ENCODE data around the gene SFRP5.

The SFRP5 gene

DNA sequence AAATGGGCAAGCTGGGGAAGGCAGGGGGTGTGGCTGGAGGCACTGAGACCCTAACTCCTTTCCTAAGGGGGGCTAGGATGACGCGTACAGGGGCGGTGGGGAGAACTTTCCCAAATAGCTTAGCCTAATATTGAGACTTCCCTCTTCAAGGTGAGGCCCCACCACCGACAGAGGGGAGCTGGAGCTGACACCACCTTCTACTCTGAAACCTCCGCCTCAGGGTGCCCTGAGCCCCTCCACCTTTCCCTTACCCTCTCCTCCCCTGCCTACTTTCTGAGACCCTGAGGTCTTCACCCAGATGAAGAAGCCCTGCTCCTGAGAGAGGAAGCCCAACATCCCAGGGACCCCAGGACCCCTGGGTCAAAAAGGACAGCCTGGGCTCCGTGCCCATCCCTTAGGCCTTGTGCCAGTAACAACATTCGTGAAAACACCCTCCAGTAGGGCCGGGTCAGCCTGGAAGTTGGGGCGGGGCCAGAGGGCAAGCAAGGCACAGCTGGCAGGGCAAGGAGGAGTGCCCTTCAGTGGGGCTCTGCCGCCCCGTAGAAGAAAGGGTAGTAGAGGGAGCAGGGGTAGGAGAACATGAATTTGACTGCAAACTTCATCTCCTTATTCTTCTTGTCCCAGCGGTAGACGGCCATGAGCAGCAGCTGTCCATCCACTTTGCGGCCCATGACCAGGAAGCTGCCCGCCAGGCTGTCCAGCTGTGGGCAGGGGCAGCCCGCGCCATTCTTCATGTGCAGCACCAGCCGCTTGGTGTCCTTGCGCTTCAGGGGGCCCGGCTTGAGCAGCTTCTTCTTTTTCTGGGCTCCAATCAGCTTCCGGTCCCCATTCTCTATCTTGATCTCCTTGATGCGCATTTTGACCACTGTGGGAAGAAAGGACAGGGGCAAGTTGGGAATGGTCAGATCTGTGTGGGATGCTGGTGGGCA lies 4.5 kb downstream of the SFRP5 start:
- in situ Hi-C loops (cut with MboI; ENCODE audit: low sequenced_read_pairs), result no loop called here

DNA sequence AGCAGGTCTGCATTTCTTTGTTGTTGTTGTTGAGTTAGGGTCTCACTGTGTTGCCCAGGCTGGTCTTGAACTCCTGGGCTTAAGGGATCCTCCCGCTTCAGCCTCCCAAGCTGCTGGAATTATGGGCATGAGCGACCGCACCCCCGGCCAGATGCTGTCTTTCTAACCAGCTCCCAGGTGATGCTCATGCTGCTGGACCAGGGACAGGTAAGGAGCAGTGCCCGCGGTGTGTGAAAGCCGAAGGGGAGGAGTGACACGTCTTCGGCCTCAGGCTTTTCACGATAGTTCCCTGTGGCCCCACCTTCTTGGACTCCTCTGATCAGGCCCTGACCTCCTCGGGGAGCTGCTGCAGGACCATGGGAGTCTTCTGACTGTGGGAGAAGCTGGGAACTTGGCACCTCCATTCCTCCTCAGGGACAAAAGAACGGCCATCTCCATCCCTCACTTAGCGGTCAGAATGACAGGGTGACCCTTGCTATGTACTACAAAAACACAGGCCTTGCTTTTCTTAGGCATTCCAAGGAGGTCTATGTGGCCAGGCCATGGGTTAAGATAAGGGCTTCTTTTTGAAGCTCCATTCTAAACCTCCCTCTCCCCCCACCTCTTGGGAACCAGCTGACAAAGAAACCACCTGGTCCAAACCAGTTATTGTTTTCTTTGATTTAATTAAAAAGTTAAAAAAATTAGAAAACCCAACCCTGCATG lies 5.5 kb downstream of the SFRP5 start:
- in situ Hi-C loops (cut with MboI; ENCODE audit: low sequenced_read_pairs), result no loop called here

DNA sequence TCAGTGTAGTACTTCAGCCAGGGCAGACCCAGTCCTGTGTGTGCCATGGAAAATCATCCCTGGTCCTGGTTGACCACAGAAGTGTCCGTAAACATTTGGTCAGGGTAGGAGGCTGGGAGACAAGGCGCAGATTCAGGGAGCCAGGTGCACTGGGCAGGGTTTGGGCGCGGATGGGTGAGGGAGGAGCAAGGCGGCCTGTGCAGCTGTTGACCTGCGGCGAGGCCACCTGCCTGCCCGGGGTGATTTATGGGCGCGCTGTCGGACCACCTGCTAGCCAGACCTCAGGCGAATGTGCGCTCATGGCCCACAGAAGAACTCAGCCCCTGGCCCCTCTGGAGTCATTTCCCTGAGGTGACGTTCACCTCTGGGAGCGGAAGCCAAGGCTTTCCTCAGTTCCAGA lies 6.6 kb downstream of the SFRP5 start:
- in situ Hi-C loops (cut with MboI; ENCODE audit: low sequenced_read_pairs), result no loop called here

DNA sequence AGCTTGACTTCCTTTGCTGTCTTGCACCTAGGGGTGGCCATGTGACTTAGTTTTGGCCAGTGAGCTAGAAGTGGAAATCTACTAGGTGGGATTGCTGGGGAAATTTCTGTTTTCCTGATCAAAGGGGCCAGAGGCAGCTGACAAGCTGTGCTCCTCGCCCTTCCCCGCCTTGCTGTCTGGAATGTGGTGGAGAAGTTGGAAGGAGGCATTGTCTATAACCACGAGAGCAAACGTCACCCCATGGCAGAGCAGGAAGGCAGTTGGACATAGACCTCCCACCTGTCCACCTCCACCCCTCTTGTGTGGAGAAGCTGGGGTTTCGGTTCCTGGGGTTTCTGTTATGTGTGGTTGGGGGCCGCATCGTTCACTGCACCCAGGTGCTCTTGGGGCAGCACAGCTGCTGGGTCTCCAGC lies 7.3 kb downstream of the SFRP5 start:
- in situ Hi-C loops (cut with MboI; ENCODE audit: low sequenced_read_pairs), result no loop called here

DNA sequence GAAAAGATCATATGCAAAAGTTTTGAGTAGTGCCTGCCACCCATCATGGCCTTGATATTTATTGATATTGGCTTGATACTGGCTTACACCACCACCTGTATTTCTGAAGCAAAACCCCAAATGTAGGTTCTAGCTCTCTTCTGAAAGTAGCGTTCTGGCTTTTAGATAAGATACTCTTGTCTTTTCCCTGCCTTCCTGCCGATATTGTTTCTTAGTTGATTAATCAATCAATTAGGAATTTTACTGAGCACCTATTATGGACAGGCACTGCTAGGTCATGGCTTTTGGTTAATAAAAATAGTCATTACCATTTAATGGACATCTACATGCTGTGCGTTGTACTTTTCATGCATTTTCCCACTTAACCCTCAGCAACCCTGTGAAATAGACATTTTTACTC lies 7.9 kb downstream of the SFRP5 start:
- in situ Hi-C loops (cut with MboI; ENCODE audit: low sequenced_read_pairs), result no loop called here

DNA sequence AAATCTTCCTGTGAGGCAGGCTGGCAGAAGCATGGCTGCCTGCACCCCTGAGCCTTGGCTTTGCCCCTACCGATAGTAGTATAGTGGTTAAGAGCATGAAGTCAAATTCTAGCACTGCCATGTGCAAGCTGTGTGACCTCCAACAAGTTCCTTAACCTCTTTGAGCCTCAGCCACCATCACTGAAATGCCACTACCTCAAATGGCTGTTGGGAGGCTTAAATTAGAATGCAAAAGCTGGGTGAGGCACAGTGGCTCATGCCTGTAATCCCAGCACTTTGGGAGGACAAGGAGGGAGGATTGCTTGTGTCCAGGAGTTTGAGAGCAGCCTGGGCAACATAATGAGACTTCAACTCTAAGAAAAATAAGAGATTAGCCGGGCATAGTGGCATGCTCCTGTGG lies 8.4 kb downstream of the SFRP5 start:
- in situ Hi-C loops (cut with MboI; ENCODE audit: low sequenced_read_pairs), result no loop called here

DNA sequence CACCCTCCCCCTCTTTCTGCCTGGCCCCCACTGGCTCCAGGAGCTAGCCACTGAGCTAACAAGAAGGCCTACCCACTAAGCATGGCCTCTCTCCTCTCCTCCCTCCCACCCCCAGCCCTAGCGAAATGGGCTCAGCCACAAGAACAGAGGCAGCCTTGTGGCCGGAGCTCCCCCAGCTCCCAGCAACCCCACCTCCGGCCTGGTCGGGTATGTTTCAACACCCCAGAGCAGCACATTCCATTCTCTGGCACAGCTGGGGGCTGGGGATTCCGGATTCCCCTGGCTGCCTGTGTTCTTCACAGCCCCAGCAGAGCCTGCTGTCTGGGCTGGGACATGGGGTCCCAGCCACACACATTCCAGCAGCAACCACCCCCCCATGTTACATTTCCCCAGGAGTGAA lies 9.0 kb downstream of the SFRP5 start:
- in situ Hi-C loops (cut with MboI; ENCODE audit: low sequenced_read_pairs), result no loop called here

DNA sequence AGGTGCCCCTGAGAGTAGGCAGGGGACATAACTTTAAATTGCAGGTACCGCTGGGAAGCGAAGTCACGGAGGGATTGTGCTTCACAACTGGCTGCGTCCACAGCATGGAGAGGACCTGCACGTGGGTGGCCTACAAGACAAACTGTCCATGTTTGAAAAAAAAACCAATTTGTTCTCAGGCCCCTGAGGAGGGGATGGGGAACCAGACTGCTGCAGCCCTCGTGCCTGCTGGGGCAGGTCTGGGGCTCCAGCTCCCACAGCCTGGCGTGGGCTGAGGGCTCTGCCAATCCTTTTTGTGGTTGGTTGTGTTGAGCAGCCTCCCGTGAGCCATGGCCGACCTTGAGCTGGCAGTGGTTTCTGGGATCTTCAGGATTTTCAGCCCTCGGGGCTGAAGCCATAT lies 9.7 kb downstream of the SFRP5 start:
- in situ Hi-C loops (cut with MboI; ENCODE audit: low sequenced_read_pairs), result no loop called here

DNA sequence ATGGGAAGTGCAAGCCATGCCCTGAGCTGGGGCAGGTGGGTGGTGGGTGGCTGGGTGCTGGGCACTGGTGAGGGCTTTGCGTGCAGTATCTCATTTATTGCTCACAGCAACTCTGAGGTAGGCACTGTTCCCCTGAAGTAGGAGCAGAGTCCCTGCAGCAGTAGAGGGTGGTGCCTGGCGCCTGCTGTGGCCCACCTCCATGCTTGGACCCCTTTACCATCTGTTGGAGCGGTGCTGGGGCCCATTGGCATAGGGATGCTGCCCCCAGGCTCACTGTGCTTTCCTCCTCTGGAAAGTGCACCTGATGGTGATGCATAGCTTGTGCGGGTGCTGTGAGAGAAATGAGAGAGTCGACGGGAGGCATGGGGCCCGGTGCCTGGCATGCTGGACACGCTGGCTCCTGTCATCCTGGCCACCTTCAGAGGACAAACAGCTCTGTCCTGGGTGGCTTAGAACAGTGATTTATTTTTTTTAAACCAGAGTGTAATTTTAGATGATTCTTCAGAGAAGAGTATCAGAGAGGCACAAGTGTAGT lies 10.4 kb downstream of the SFRP5 start:
- in situ Hi-C loops (cut with MboI; ENCODE audit: low sequenced_read_pairs), result no loop called here

DNA sequence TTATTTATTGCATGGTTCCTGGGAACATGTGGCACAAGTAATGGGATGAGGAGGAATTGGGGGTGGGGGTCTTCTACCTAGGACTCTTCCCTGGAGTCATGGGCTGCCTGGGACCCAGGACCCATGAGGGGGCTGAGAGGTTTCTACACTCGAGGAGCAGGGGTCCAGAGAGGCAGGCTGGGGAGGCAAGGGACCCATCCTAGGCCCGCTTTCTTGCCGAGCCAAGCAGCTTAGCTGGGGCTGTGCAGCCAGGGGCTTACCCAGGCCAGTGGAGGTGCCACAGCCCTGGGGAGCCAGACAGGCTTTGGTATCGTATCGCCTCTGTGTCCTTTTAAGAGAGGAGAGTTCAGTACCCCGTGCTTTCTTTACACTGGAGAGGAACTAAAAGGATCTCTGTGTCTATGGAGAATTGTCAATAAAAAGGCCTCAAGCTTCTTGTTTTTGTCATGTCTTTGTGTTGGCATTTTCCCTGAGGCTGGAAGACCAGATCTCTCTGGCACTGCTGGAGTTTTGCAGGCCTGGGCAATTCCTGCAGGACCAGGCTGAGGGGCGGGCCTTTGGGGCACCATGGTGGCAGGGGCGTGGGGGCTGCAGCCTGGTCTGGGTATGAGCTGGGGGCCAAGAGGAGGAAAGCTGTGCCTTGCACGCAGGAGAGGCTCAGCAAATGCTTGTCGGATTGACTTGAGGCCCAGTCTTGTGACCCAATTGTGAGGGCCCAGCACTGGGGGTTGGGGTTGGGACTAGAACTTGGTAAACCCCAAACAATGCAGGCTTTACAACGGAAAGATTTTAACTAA lies 11.1 kb downstream of the SFRP5 start:
- in situ Hi-C loops (cut with MboI; ENCODE audit: low sequenced_read_pairs), result no loop called here

DNA sequence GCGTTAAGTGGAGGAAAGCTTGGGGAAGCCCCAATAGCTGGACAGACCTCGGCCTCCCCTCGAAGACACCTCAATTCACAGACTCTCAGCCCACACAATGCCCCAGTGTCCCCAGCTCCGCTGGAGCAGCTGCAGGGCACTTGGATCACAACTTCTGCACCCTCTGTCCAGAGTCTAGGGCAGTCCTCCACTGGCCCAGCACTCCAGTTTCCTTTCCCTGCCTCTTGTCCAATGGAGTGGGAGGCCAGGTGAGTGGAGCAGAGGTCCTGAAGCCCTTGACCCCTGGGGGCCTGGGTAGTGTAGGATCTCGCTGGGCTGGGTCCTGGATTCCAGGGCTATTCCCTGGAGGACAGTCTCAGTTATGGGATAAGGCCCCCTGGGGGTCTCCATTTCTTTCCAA lies 11.9 kb downstream of the SFRP5 start:
- in situ Hi-C loops (cut with MboI; ENCODE audit: low sequenced_read_pairs), result no loop called here

DNA sequence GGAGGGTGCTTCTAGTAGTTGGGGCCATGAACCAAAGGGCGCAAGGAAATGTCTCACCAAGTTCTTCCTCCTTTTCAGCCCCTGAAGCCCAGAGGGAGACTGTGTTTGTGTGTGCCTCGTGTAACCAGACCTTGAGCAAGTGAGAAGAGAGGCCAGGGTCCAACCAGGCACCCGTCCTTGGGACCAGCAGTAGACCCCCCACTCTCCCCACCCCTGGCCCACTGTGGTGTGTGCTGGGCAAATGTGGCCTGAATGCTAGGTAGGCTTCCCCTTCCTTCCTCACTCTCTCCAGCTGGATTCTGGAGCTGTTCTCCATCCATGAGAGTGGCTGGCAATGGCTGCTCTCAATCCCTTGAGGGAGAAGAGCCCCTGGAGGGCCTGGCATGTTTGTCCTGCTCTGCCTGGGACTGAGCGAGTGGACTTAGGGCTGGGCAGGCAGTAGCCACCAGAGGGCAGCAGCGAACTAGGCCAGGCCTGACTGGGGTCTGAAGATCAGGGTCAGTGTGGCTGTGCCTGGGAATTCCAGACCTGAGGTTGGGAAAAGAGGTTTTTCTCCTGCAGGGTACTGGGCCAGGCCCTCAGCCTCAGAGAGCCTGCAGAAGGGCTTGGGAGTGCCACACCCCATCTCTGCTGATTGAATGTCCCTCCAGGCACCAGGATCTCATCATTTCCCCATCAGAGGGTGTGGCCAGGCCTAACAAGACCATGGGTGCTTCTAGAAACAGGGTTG lies 12.5 kb downstream of the SFRP5 start:
- in situ Hi-C loops (cut with MboI; ENCODE audit: low sequenced_read_pairs), result no loop called here

DNA sequence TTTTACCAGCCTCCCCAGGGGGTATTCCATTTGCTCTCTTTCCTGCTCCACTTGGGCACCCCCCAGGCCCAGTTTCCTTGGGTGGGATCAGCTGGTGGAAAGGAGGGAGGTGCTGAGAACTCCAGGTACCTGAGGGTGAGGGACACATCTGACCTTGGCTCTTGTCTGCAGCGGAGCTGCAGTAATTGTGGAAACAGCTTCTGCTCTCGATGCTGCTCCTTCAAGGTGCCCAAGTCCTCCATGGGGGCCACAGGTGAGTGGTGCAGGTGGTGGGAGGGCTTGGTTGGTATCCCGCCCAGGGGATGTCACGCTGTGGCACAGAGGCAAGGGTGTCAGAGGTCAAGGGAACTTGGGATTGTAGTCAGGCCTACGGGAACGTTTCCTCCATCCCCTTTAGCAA lies 14.3 kb downstream of the SFRP5 start:
- in situ Hi-C loops (cut with MboI; ENCODE audit: low sequenced_read_pairs), result no loop called here

DNA sequence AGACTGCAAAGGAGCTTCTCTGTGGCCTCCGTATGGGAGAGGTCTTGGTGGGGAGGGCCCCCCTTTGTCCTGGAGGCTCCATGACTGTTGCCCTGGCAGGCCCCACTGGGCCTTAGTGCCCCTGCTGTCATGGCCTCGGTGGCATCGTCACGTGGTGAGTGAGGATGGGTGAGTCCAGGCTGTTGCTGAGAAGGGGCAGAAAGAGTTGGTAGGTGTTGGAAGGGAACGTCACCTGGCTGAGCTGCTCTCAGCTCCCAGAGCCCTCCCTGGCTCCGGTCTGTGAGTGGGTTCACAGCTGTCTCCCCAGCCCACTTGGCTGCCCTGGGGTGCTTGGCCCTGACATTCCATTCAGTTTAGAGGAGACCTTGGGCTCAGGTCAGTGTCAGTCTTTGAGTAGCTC lies 16.1 kb downstream of the SFRP5 start:
- in situ Hi-C loops (cut with MboI; ENCODE audit: low sequenced_read_pairs), result no loop called here

DNA sequence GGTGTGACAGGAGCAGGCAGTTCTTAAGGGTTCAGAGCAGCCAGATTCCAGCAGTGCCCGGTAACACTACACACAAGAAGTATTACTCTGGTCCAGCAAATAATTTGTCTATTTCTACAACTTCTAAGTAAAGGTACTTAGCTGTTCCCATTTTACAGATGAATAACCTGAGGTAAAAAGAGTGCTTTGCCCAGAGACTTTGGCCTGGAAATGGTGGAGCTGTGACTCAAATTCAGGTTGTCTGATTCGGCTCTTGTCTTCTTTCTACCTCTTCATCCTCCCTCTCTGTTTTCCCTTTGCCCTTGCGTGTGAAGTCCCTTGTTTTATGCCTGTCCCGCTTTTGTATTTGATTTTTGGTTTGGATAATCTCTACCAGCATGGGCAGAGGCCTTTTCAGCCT lies 17.1 kb downstream of the SFRP5 start:
- in situ Hi-C loops (cut with MboI; ENCODE audit: low sequenced_read_pairs), result no loop called here

DNA sequence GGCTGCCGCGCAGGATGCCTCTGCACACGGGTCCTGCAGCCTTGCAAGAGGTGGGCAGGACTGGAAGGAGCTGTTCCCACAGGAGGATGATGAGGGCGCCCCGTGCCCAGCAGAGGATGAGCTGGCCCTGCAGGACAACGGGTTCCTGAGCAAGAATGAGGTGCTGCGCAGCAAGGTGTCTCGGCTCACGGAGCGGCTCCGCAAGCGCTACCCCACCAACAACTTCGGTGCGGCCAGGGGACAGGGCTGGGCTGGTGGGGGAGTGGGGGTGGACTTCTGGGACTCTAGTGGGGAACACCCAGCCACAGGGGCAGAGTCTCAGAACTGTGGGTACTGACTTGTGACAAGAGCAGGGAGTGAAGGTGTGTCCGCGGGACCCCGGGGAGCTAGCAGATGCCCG lies 18.8 kb downstream of the SFRP5 start:
- in situ Hi-C loops (cut with MboI; ENCODE audit: low sequenced_read_pairs), result no loop called here

DNA sequence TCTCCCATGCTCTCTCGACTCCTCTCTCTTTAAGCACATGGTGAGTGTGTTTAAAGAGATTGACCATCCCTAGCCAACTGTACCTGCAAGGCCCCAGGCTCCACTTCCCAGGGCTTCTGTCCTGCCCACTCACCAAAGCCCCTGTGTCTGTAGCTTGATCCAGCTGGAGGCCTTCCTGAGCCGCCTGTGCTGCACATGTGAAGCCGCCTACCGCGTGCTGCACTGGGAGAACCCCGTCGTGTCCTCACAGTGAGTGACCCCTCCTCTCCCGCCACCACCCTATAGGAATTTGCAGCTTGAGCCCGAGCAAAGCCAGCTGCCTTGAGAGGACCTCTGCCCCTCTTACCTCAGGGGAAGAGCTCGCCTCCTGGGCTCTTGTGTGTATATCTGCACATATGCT lies 23.7 kb downstream of the SFRP5 start:
- in situ Hi-C loops (cut with MboI; ENCODE audit: low sequenced_read_pairs), result no loop called here

DNA sequence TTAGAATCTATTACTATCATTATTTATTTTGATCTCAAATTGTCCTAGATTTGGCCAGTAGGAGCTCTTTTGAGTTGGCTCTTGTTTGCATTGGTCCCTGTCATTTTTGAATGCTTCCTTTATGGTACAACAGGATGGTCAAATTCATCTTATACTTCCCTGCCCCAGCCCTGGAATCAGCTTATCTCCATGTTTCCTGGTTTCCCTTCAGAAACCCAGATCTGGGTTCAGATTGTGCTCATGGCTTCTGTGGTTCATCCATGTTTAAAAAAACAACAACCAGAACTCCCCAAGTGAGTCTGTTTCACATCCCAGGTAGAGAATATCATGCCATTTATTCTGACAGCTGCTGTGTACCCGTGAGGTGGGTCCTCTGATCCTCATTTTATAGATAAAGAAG lies 24.2 kb downstream of the SFRP5 start:
- in situ Hi-C loops (cut with MboI; ENCODE audit: low sequenced_read_pairs), result no loop called here

DNA sequence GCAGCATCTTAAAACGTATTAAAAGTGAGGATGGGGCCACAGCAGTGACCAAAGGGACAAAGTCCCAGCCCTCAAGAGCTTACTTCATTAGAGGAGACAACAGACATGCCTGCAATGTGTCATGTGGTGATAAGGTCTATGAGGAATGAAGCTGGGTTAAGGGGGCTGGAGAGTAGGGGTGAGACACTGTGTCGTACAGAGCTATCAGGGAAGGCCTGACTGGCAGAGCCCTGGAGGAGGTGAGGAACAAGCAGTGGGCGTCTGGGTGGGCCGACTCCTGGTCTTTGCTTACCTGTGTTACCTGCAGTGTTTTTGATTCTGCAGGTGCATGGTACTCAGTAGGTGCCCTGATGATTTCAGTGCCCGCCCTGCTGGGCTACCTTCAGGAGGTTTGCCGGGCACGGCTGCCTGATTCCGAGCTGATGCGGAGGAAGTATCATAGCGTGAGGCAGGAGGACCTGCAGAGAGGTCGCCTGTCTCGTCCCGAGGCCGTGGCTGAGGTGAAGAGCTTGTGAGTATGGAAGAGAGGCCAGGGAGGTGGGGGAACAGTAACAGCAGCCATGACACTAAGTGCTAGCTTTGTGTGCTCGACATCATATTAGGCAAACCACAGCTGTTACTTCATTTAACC lies 27.3 kb downstream of the SFRP5 start:
- in situ Hi-C loops (cut with MboI; ENCODE audit: low sequenced_read_pairs), result no loop called here

Measured in HL-60/S4 (cell line).